Smooth muscle cell (in vitro differentiated cells): ENCODE measurements around the gene ACOX2. TPM values are rescaled to one million over a fixed set of nuclear protein-coding genes. Genes with fewer than 3 reads are reported as not detected.

Experiments used
- DNase-seq: peaks from one replicate; lab custom pipeline; 2025; ENCODE audit not compliant: unreplicated experiment; lab: John Stamatoyannopoulos, UW
- H2AFZ ChIP-seq: fragments of 200-600 bp; sonication (generic); 2 replicates; pipeline ENCODE4 v1.6.0; 2016; ENCODE audit warnings: antibody characterized with exemption, low read depth, mild to moderate bottlenecking
- H3F3A ChIP-seq: fragments of 200-600 bp; sonication (generic); 2 replicates; pipeline ENCODE4 v1.6.0; 2017; ENCODE audit warnings: antibody characterized with exemption, low read depth
- H3K27ac ChIP-seq: fragments of 200-600 bp; sonication (generic); 2 replicates; pipeline ENCODE4 v1.5.1; 2016; ENCODE audit warnings: low read depth, mild to moderate bottlenecking
- H3K27me3 ChIP-seq: fragments of 200-600 bp; sonication (generic); 2 replicates; pipeline ENCODE4 v1.6.1; 2016; ENCODE audit warnings: low read depth, mild to moderate bottlenecking
- H3K36me3 ChIP-seq: fragments of 200-600 bp; sonication (generic); 2 replicates; pipeline ENCODE4 v1.5.1; 2016; ENCODE audit warnings: low read depth
- H3K4me1 ChIP-seq: fragments of 200-600 bp; sonication (generic); 2 replicates; pipeline ENCODE4 v1.5.1; 2016; ENCODE audit warnings: low read depth
- H3K4me2 ChIP-seq: fragments of 200-600 bp; sonication (generic); 2 replicates; pipeline ENCODE4 v1.6.0; 2016; ENCODE audit warnings: mild to moderate bottlenecking
- H3K4me3 ChIP-seq: fragments of 200-600 bp; sonication (generic); 2 replicates; pipeline ENCODE4 v1.5.1; 2016; ENCODE audit warnings: mild to moderate bottlenecking
- H3K79me2 ChIP-seq: fragments of 200-600 bp; sonication (generic); 2 replicates; pipeline ENCODE4 v1.6.0; 2016; ENCODE audit warnings: low read depth, mild to moderate bottlenecking
- H3K9ac ChIP-seq: fragments of 200-600 bp; sonication (generic); 2 replicates; pipeline ENCODE4 v1.6.0; 2016; ENCODE audit warnings: low read depth
- H3K9me3 ChIP-seq: fragments of 200-600 bp; sonication (generic); replicated peaks from 2 replicates; pipeline ENCODE4 v1.5.1; 2016; ENCODE audit warnings: low read depth
- H4K20me1 ChIP-seq: fragments of 200-600 bp; sonication (generic); 2 replicates; pipeline ENCODE4 v1.6.0; 2016; ENCODE audit warnings: low read depth
- WGBS: methylation state at CpG from one replicate; pipeline ENCODE4 v1.1.7; 2016; ENCODE audit warnings: low lambda C conversion rate; 5-methylcytosine and 5-hydroxymethylcytosine counted together
- polyA plus RNA-seq: library from polyadenylated mRNA; unstranded; fragments of >200 nt; fragmentation: Nextera tagmentation; extraction: Ambion mirVana; gene quantifications from 2 replicates; pipeline ENCODE4 v1.2.1, GENCODE V29; 2016
- total RNA-seq: library from RNA; depleted of rRNA; stranded (reverse); fragments of >200 nt; gene quantifications from 2 replicates; pipeline ENCODE4 v1.2.3, GENCODE V29; 2014
- TF ChIP-seq, protein P1 (sequence below): fragments of 200-600 bp; sonication (generic); IDR thresholded peaks from 2 replicates; pipeline ENCODE4 v1.5.1; 2017; ENCODE audit warnings: borderline replicate concordance, mild to moderate bottlenecking, antibody characterized with exemption; ENCODE audit not compliant: insufficient read depth, poor library complexity, severe bottlenecking

ACOX2 gene
- total and polyA plus RNA-seq, 2 experiments from 2014 or later: 8.5 to 13.2 TPM

DNA sequence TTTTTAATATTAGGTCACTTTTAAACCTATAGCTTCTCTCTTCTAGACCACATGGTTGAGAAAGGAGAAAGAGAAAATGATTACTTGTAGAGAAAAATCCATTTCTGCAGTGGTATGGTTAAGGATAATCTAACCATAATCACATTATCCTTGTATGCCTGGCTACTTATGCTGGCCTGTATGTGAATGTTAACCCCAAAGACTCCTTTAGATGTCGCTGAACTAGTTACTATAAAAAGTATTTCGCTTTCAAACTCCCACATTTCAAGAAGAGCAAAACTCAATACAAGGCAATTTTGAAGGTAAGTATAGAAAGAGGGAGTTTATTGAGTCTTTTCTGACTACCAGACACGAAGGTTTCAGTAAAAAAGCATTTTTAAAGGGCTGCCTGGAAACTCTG, 42.9 kb downstream of the ACOX2 start:
- Histone ChIP-seq H2AFZ (no peak overlapping the region), H3K9ac (no peak overlapping the region), H3K79me2 (peaks cover 40% of the 10 kb centered on the region), H3K4me1 (peaks cover 55% of the 10 kb centered on the region), H3K36me3 (no peaks in the 10 kb centered on the region), H3K4me3 (peak overlapping the region; percentile 87), H3K4me2 (peak overlapping the region; percentile 100), H3K27me3 (no peaks in the 10 kb centered on the region), H3K9me3 (no peaks in the 10 kb centered on the region), H3K27ac (peak overlapping the region; percentile 76), H3F3A (peaks cover 22% of the 10 kb centered on the region), H4K20me1 (peaks cover 52% of the 10 kb centered on the region)
- TF ChIP-seq, protein P1, sequence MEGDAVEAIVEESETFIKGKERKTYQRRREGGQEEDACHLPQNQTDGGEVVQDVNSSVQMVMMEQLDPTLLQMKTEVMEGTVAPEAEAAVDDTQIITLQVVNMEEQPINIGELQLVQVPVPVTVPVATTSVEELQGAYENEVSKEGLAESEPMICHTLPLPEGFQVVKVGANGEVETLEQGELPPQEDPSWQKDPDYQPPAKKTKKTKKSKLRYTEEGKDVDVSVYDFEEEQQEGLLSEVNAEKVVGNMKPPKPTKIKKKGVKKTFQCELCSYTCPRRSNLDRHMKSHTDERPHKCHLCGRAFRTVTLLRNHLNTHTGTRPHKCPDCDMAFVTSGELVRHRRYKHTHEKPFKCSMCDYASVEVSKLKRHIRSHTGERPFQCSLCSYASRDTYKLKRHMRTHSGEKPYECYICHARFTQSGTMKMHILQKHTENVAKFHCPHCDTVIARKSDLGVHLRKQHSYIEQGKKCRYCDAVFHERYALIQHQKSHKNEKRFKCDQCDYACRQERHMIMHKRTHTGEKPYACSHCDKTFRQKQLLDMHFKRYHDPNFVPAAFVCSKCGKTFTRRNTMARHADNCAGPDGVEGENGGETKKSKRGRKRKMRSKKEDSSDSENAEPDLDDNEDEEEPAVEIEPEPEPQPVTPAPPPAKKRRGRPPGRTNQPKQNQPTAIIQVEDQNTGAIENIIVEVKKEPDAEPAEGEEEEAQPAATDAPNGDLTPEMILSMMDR: no peak
- DNase-seq: no peak
- 16% methylated on average over 3 of the region's 3 CpGs for WGBS

DNA sequence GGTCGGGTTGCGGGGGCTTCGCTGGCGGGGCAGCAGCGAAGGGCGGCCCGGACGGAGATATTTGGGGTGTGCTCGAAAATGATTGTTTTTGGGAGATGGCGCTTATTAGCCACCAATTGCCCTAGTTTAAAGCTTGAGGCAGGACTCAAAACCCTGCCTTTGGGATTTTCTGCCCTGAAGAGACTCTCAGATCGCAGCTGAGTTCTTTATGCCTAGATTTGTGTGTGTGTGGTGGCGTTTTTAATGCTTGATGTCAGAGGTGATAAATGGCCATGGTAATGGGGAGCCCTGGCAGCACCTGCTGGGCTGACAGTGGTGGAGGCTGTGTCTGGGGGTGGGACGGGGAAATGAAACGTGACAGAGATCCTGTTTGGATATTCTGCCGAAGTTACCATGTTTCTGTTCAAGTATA, 44.5 kb downstream of the ACOX2 start:
- Histone ChIP-seq H2AFZ (peak overlapping the region; percentile 67), H3K9ac (peak overlapping the region; percentile 73), H3K79me2 (peaks cover 28% of the 10 kb centered on the region), H3K4me2 (peak overlapping the region; percentile 100), H3K27ac (no peak overlapping the region), H3K9me3 (no peaks in the 10 kb centered on the region), H4K20me1 (peaks cover 40% of the 10 kb centered on the region), H3K36me3 (no peaks in the 10 kb centered on the region), H3F3A (peaks cover 14% of the 10 kb centered on the region), H3K4me1 (peaks cover 47% of the 10 kb centered on the region), H3K27me3 (no peaks in the 10 kb centered on the region), H3K4me3 (peak overlapping the region; percentile 87)
- WGBS: 1% methylated on average over 15 of the region's 15 CpGs
- no peak for DNase-seq
- TF ChIP-seq, protein P1: no peak

DNA sequence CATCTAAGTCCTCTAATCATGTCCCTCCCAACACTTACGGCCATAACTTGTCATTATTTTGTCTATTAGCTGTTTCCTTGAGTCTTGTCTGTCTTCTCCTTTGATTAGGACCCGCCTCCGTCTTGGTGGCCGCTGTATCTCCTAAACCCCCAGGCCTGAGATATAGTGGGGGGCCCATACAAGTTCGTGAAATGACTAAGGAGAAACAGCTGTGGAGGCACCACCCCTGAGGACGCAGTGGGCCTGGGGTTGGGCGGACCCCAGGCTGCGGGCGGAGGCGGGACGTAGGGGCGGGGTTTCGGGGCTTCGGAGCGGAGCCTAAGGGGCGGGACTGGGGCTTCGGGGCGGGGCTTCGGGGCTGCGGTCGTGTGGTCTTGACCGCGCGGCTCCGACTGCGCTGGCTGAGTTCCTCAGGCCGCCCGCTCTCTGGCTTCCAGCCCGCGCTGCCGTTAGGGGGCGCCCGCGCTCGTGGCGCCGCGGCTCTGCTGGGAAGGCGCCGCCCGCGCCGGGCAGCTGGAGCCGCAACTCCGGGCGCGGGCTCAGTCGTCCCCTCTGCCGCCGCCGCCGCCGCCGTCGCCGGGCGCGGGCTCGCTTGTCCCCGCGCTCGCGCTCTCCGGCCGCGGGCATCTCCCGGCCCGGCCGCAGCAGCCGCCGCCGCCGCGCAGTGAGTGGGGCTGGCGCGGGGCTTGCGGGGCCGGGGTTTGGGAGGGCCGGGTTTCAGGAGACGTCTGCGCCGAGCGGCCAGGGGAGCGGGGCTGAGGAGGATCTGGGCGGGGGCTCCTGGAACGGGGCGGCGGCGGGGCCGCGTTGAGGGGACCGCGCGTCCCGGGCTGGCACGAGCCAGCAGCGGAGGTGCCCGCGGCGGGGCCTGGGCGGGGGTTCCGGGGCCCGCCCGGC, 45.2 kb downstream of the ACOX2 start, which contains the start of gene KCTD6:
Gene KCTD6 (plus strand): TSS at position 591 of the 897 bp plus-strand sequence. CDS start 6,660 bp downstream, outside the sequence.
- peaks cover 39% of the 10 kb centered on the region for H3K4me1 ChIP-seq
- peak within 1 kb of the TSS; percentile 73 for H3K9ac ChIP-seq
- H2AFZ ChIP-seq: peak within 1 kb of the TSS; percentile 98
- under 1% methylated on average over 12 of the region's 104 CpGs for WGBS
- H3K36me3 ChIP-seq: no peaks in the 10 kb centered on the region
- TF ChIP-seq, protein P1: peak; percentile 68
- peaks cover 28% of the 10 kb centered on the region for H3K79me2 ChIP-seq
- H3K27me3 ChIP-seq: no peaks in the 10 kb centered on the region
- peak within 1 kb of the TSS; percentile 36 for H3K27ac ChIP-seq
- peak; percentile 83 for DNase-seq
- peak within 1 kb of the TSS; percentile 100 for H3K4me2 ChIP-seq
- peaks cover 33% of the 10 kb centered on the region for H4K20me1 ChIP-seq
- H3K4me3 ChIP-seq: peak within 1 kb of the TSS; percentile 87
- H3F3A ChIP-seq: peaks cover 8% of the 10 kb centered on the region
- no peaks in the 10 kb centered on the region for H3K9me3 ChIP-seq
